HUDEP-2 (cell line): ENCODE results near the gene ZBTB6.
A peak's percentile ranks its signal among the peaks of the same experiment; 100 is the strongest.
"Not testable (repeated sequence)": the region's sequence is repeated elsewhere in the genome, so short reads cannot be mapped to it uniquely, and the experiment has no call there.

Experiments
- DNase-seq, 76 experiments: peaks; one replicate each; lab custom pipeline; 2025; ENCODE audit not compliant: unreplicated experiment in 76 of 76; lab: John Stamatoyannopoulos, UW

The ZBTB6 gene

DNA sequence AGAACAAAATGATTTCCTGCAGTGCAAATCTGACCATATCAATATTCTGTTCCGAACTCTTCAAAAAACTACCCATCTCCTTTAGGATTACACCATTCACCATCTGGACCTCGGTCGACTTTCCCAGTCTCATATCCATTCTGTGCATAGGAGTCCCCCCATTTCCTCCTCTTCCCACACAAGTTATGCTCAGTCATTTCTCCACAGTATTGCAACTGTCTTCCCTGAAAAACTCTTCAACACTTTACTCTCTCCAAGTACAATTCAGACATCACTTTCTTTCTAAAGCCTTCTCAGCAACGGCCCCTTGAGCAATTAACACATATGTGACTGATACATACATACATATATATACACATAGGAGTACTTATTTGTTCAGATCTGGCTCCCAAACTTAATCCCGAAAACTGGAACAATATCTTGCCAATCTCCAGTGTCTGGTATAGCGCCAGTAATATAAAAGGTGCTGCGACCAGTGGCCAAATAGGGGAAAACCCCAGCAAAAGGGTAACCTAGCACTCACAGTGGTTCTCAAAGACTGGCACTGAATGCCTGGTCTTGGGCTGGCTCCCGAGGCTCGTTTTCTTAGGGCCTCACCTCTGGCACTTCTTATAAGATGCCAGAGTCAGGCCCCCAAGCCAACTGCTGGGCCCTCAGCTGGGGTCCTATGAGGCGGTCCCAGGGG, 17.6 kb upstream of the ZBTB6 start:
- peak in 2 of 76 experiments; percentile 33 to 37 for DNase-seq

DNA sequence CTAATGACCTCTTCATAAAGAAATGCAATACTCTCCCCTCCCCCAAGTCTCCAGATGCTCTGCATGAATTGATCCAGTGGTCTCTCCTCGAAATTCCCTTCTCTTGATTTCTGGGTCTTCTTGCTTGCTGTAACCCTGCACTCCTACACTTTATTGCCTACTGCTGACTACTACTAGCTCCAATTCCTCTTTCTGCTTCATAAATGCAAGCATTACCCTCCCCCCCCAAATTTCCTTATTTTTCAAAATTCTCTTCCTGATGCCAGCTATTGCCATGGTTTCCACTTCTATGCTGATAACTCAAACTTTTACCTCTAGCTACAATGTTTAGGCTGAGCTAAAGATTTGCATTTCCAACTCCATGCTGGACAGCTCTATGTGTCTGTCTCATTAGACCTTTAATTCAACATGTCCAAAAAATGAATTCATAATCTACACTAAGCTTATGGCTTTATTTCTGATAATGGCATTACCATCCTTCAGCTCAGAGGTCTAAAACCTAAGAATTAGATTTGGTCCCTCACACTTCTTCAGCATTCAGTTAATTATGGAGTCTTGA, 16.8 kb upstream of the ZBTB6 start:
- no peak for DNase-seq

DNA sequence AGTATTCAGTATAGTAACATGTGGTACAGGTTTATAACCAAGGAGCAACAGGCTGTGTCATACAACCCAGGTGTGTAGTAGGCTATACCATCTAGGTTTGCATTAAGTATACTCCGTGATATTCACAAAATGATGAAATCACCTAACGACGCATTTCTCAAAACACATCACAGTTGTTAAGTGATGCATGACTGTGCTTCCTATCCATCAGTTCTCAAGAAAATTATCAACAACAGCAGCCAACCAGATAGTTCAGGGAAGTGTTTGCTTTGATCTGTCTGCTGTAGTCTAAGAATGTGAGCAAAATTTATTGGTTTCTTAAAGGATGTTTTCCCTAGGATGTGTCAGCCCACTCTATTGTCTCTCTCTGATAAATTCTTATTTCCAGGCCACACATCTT, 10.8 kb upstream of the ZBTB6 start:
- DNase-seq, result no peak

DNA sequence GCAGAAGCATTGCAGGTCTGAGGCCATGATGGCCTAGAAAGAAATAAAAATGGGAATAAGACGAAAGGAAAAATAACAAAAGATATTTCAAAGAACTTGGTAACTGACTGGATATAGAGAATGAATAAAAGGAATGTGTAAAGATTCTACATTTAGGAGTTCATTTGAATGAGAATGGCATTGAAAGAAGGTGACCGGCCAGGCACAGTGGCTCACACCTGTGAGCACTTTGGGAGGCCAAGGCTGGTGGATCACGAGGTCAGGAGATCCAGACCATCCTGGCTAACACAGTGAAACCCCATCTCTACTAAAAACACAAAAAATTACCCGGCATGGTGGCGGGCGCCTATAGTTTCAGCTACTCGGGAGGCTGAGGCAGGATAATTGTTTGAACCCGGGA, 9.6 kb upstream of the ZBTB6 start:
- DNase-seq, result no peak

DNA sequence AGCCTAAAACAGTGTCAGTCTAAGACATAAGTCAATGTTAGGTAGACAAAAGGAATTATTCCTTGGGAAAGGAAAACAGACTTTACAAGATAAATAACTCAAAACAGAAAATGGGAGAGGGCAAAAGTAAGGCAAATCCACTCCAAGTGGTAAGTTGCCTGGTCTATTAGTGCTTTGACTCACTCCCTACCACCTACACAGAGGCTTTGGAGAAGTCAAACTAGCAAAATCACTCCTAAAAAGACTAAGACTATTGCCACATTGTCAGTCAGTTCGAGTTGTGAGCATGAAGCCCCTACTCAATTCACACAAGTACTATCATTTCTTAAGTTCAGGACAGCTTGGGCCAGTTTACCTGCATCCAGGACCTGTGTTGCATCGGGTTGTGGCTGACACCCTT, 5.2 kb upstream of the ZBTB6 start:
- no peak for DNase-seq

DNA sequence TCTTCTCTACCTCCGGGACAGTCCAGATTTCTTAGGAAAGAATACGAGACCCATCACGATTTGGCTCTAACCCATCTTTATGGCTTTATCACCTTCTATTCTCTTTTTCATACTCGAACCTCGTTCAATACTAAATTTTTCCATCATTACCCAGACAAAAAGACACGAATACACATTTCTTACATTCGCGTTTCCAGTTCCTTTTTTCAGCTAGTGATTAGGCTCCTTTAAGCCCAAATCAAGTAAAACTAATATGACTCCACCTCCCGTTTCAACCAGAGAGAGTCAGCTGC, 506 bp downstream of the ZBTB6 start:
- DNase-seq, result no peak

DNA sequence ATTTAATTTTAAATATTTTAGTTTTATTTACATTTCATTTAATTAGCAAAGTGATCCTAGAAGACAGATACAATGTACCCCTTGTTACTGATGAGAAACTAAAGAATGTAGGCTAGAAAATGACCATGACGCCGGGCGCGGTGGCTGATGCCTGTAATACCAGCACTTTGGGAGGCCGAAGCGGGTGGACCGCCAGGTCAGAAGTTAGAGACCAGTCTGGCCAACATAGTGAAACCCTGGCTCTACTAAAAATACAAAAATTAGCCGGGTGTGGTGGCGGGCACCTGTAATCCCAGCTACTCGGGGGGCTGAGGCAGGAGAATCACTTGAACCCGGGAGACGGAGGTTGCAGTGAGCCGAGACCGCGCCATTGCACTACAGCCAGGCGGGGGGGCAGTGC, 7.0 kb downstream of the ZBTB6 start:
- DNase-seq, result not testable (repeated sequence)

DNA sequence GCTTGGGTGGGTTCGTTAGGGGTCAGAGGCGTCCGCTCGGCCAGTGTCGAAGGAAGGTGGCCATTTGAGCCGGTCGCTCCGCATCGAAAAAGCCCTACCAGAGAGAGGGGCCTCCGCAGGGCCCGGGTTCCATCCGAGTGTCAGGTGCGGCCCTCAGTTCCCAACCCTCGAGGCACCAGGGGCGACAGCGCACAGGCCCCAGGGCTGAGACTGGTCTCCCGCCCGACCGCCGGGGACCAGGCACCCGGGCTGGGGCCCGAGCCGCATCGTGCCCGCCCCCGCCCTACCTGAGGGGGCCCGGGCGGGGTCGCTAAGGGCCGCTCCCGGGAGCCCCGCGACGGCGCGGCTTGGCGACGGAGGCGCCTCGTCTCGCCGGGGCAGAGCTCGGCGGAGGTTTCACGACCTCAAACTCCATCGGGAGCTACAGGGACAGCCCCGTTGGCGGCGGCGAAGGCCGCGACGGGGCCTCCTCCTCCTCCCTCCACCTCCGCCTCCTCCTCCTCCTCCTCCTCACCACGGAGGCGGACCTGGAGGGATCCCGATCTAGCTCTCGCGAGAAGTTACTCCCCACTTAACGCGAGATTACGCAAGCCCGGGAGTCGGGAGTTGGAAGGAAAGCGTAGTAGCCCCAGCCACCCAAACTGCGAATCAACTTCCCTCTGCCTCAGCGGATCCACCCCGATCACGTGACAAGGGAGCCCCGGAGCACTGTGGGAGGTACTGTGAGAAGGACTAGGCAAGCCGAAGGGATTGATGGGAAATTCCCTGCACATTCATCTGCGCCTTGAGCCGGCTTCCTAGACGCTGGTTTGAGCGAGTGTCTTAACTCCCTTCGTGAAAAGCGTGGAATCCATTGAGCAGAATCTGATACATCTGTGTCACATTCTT, 8.1 kb downstream of the ZBTB6 start, which contains the start of gene RC3H2:
Gene RC3H2, minus strand, starts transcription at position 537 of the 888 bp plus-strand sequence. CDS start 7,850 bp downstream, outside the sequence.
- DNase-seq, result peak; percentile 34 to 99 (median 97)

DNA sequence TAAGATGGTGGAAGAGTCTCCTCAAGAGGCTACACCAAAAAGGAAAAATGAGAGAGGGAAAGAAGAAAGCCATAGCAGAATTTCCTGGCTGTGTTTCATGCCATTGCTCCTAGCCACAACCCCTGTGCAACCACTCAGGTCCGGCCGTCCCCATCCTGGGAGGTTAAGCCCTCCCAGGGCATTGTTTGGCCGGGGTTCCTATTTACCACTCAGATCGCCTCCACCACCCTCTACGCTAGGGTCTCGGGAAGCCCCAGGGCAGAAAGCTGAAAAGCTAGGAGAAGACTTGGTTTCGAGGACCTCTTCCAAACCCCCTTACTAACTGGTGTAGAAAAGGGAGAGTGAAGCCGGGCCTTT, 8.7 kb downstream of the ZBTB6 start:
- peak in 33 of 76 experiments; percentile 5 to 53 (median 20) for DNase-seq

DNA sequence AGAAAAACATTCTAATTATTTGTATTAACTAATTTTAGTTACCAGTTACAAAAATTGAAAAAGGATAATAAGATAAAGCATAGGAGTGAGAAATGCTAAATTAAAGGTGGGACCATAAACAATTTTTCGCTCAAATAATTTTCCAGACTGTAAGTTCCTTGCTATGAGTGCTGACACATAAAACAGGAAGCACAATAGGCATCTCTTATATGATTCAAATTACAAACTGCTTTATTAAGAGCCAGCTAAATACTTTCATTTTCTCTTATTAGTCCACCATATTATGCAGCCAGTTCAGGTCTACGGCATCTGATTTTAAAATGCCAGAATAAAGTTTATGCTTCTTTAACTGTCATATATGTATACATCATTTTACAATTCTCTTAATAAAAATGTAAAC, 12.3 kb downstream of the ZBTB6 start:
- peak in 1 of 76 experiments; percentile 14 for DNase-seq

DNA sequence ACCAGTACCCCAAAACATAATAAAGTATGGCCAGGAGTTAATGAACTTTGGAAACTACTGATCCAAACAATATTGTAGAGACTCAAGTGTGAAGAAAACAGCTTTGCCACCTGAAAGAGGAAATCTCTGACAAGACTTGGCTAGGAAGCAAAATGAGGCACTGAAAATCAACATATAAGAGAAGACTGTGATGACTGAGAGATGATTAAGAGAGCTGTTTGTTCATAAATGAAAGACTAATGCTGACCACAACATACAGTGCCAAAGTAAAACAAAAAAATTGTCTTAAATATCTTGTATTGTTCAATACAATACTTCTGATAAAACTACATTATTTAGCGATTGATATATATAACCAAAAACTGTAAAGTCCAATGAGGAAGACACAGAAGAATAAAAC, 15.2 kb downstream of the ZBTB6 start:
- DNase-seq, result no peak

DNA sequence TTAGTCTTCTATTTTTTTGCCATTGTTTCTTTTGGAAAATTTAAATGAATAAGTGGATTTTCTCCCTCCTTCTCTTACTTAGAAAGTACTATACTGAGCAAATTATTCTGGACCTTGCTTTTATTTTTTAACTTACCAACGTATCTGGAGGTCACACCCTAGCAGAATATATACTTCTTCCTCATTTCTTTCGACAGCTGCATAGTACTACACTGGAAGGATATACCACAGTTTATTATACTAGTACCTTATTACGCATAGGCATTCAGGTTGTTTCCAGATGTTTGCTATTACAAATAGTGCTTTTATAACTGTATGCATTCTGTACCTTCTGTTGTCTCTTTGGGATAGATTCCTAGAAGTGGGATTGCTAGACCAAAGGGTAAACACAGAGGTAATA, 24.6 kb downstream of the ZBTB6 start:
- DNase-seq, result no peak

DNA sequence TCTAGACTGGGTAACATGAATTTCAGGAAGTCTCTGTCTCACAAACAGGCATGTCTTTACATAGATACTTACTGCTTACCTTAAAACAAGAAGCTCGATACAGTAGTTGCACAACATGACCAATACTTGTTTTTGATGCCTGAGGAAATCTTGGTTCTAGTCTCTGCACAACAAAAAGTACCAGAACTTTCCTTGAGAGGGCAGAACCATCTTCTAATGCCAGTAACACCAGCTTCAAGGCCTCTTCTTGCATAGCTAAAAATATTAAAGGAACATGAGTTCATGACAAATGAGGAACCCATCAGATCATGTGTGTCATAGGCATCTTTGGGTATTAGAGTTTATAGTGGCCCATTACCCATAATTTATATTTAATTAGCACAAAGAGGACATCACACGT, 30.0 kb downstream of the ZBTB6 start:
- DNase-seq, result no peak

DNA sequence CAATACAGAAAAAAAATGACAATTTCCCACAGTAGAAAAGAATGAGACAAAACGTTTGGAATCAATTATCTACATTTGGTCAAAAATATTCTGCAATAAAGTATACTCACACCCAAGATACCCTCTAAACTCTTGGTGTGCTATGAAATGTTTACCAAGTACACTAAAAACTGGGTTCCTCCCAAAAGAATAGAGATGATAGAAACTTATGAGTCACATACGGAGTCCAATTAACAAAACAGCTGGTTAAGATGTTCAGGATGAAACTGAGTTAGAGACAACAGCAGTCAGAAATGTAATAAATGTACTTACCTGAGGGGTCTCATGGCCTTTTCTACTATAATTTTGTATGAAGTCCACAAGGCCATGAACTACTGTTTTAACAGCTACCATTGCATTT, 33.7 kb downstream of the ZBTB6 start:
- DNase-seq, result no peak

DNA sequence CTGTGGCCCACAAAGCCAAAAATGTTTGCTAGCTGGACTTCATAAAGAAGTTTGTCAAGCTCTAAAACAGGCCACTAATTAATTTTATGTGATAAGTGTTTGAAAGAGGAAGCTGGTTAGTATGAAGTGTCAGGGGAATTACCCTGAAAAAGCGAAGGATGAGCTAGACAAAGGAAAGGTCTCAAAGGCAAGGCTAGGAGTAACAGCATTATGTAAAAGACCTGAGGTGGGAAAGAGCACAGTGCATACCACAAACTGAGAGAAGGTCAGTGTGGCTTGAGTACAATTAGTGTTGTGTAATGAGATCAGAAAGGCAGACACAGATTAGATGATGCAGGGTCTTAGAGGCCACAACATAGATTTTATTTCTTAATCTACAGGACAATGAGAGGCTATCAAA, 37.6 kb downstream of the ZBTB6 start:
- DNase-seq, result no peak

DNA sequence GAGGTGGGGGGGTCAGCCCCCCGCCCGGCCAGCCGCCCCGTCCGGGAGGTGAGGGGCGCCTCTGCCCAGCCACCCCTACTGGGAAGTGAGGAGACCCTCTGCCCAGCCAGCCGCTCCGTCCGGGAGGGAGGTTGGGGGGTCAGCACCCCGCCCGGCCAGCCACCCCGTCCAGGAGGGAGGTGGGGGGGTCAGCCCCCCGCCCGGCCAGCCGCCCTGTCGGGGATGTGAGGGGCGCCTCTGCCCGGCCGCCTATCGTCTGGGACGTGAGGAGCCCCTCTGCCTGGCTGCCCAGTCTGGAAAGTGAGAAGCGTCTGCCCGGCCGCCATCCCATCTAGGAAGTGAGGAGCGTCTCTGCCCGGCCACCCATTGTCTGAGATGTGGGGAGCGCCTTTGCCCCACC, 45.8 kb downstream of the ZBTB6 start:
- DNase-seq, result not testable (repeated sequence)

DNA sequence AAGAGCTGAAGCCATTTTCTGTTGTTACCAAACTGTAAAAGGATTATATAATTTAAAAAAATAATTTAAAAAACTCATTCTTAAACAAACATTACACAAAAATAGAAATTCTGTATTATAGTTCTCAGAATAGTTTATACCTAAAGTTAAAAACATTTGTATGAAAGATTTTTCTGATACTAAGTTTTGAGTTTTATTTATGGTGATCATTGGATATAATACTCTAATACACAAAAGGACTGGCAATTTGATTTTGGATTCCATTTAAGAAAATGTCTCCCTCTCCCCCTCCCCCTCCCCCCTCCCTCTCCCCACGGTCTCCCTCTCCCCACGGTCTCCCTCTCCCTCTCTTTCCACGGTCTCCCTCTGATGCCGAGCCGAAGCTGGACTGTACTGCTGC, 47.0 kb downstream of the ZBTB6 start:
- DNase-seq, result no peak

DNA sequence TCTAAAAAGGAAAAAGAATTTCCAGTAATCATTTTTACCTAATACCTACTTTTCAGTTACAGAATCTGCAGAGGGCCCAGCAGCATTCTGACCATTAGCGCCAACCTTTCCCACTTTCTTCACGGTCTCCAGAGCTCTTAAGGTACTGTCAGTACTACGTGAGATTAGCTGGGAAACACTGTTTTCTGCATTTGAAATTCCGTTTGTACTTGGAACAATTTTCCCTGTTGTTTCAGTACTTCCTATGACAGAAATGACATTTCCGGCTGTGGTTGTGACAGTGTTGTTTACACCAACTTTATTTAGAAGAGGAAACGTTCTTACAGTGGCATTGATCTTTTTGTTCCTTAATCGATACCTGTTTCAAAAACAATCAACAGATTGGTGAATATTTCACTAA, 47.8 kb downstream of the ZBTB6 start:
- DNase-seq, result no peak

DNA sequence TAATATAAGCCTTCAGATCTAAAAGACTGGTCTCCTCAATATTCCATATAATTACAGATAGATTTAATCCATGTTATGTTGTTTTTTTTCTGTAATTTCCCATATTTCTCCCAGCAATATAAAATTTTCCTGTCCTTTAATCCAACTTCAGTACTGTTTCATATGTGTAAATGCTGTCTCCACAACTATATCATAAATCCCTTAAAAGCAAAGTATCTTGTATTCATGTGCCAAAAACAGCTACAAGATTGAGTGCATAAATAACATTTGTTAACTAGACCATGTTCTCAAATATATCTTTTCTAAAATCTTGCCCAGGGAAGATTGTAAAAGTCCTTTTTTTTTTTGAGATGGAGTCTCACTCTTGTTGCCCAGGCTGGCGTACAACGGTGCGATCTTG, 49.7 kb downstream of the ZBTB6 start:
- no peak for DNase-seq

DNA sequence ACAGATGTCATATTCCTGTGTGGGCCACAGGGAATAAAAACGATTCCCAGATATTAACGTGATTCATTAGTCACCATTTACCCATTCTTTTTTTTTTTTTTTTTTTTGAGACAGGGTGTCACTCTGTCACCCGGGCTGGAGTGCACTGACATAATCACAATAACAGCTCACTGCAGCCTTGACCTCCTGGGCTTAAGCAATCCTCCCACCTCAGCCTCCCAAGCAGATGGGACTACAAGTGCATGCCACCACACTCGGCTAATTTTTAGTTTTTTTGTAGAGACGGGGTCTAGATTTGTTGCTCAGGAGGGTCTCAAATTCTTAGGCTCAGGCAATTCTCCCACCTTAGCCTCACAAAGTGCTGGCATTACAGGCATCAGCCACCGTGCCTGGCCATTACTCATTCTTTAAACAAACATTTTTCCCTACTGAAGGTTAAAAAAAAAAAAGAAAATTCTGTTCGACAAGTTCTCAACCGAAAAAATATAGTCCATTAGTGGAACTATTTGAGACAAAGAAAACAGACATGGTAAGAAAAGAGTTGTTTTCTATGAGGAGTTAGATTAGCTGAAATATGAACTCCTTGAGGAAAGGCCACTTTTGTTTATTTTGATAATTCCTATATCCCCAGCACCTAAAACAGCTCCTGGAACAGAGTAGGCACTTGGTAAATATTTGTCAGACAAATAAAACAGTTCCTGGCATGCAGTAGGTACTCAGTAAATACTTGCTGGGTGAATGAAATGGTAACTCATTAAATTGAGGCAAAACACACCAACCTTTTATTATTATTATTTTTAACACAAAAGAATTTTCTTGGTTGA, 52.6 kb downstream of the ZBTB6 start:
- no peak for DNase-seq
